SK-N-DZ (cell line): ENCODE measurements around the gene VPS51. TPM values are rescaled to one million over a fixed set of nuclear protein-coding genes. Genes with fewer than 3 reads are reported as not detected.

Source experiments
- DNase-seq: peaks from one replicate; pipeline ENCODE4 v3.0.0-alpha.2; 2015; ENCODE audit warnings: low spot score
- polyA plus RNA-seq, 2 experiments: library from polyadenylated mRNA; depleted of rRNA; stranded (reverse); fragments of >200 nt; gene quantifications; 2 replicates each; pipeline ENCODE4 v1.2.3, GENCODE V29; 2014

Gene VPS51
- 159 and 188 TPM in 2 replicates for polyA plus RNA-seq (2014; cell fraction: cytosol; rRNA removed)
- 294 and 409 TPM in 2 replicates for polyA plus RNA-seq (2014; cell fraction: nucleus; rRNA removed)

GRCh38 chr11:65095974-65096806 lies at the start of gene VPS51:
TSS of gene VPS51 (plus strand) at chr11:65096214. CDS start at chr11:65096251, 37 bp downstream.
- DNase-seq, result peak; percentile 93

GRCh38 chr11:65047581-65048422 lies 48.2 kb upstream of the VPS51 start:
- DNase-seq, result no peak

GRCh38 chr11:65051398-65051858 lies 44.6 kb upstream of the VPS51 start:
- no peak for DNase-seq

DNA sequence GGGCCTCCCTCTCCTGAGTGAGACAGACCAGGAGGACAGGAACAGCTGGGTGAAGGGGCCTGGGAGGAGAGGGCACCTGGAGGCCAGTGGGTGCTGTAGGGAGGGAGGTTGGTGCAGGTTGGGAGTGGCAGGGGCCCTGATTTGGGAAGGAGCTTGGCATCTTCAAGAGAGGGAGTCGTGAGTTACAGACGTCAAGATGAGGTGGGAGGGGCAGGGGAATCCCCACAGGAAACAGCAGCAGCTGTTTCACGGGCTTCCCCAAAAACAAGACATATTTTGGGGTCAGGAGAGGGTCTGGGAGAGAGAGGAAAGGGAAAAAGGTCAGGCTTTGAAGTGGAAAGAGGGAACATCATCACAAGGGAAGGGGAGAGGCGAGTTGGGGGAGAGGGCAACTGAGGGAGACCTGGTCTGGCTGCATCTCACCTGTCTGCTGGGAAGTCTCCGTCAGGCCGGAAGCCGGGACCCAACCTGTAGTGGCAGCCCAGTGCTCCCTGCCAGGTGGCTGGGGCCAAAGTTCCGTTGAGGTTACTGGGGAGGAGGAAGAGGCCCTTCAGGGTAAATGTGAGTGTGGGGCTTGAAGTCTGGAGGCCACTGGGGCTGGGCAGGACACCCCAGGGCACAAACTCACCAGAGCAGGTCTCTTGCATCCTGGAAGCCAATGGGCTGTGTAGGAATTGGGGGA lies 42.0 kb upstream of the VPS51 start:
- DNase-seq, result no peak

- DNase-seq, result no peak
Observed at GRCh38 chr11:65055538-65055937, 40.5 kb upstream of the VPS51 start.

GRCh38 chr11:65056999-65057398 lies 39.0 kb upstream of the VPS51 start:
- DNase-seq, result no peak

- no peak for DNase-seq
Observed at GRCh38 chr11:65057526-65057925, 38.5 kb upstream of the VPS51 start.

DNA sequence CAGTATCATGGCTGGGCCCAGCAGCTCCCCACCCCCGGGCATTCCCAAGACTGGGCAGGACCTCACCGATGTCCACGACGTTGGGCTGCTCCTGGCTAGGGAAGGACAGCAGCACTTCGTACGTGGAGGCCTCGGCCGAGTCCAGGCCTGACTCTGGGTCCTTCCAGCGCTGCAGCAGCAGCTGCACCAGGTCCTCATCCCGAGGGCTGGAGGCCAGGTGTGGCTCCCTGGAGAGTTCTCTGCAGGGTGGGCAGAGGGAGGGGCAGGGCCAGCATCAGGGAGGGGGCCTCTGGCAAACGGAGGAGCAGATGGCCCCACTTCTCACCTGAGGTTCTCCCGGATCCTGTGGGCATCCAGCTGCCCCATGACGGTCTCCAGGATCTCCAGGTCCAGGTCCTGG lies 38.0 kb upstream of the VPS51 start:
- no peak for DNase-seq

- no peak for DNase-seq
Observed at GRCh38 chr11:65058419-65059054, 37.5 kb upstream of the VPS51 start, which contains the start of gene NAALADL1. TSS of gene NAALADL1 (minus strand) at chr11:65058553. CDS start at chr11:65058521, 32 bp downstream.

GRCh38 chr11:65059523-65059922 lies 36.5 kb upstream of the VPS51 start:
- DNase-seq, result no peak

DNA sequence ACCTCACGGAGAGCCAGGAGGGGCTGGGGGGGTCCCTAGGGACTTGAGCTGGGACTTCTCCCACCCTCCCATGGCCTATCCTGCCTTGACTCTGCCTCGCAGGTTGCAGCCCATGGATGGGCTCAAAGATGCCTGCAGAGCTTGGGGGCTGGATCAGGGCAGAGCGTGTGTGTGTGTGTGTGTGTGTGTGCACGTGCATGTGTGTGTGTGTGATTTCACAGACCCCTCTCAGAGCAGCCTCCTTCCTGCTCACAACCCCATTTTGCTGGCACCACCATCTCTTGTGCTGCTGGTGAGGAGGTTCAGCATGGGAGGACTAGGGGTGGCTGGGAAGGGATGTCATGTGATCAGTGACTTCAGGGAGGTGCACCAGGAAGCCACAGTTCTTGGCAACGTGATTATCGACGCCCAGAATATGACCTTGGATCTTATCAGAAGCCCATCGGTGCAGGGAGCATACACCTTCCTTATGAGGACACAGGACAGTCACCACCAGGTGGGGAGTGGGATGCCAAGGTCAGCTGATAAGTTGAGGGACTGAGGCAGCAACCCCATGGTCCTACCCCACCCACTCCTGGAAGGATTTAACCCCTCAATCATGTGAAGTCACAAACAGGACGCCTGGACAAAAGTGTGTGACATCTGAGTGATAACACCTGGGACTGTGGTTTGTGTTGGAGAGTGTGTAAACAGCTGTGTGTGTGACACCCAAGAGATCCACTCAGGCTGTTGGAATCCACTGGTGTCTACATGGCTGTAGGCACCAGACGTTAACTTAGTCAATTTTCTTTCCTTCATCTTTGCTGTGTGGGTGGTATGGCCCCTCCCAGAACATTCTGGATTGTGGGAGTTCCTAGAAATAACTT lies 35.8 kb upstream of the VPS51 start:
- DNase-seq, result no peak

DNA sequence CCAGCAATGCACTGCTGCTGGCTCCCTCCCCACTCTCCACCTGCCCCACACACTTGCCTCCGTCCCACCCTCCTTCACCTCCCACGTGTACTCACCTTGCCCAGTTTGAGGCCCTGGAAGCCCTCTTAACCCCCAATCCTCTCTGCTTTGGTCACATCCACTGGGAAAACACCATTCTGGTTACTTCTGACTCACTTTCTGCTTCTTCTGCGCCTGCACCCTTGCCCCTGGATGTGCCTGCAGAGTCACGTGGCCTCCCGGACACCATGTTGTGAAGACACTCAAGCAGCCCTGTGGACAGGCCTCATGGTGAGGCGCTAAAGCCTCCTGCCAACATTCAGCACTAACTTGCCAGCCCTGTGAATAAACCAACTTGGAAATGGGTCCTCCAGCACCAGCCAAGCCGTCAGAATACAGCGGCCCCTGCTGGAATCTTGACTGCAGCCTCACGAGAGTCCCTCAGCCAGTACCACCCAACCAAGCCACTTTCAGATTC lies 35.1 kb upstream of the VPS51 start:
- no peak for DNase-seq

DNA sequence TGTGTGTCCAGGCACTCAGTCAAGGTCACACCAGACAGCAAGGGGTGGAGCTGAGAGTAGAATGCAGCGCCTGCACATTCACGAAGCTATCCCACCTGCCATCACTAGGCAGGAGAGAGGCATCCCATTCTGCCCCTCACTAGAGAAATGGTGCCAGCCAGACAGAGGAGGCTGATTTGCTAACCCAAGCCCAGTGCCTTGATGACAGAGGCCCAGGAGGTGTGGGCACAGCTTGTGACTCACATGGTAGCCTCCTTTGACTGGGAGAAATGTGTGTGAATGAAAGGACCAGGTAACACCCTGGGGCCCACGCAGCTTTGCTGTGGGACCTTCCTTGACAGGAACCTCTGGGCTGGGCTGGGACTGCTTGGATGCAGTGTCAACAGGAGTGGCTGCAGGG lies 32.5 kb upstream of the VPS51 start:
- no peak for DNase-seq

- DNase-seq, result peak; percentile 82
Observed at GRCh38 chr11:65064847-65065240, 31.2 kb upstream of the VPS51 start.

DNA sequence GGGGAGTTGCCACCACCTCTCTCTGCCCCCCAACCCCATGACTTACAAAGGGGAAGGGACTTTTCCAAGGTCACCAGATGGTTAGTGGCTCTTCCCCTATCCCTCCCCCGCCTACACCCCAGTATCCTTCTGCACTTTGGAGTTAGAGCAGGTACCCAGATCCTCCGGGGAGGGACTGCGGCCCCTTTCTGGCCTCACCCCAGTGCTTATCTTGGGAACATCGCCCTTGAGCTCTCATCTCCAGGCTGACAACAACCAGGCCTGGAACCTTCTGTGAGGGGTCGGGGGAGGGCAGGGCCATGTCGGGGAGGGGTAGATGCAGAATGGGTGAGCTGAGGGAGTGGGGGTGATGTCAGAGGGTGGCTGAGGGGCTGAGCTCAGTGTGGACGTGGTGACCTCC lies 30.2 kb upstream of the VPS51 start:
- DNase-seq, result peak; percentile 77

DNA sequence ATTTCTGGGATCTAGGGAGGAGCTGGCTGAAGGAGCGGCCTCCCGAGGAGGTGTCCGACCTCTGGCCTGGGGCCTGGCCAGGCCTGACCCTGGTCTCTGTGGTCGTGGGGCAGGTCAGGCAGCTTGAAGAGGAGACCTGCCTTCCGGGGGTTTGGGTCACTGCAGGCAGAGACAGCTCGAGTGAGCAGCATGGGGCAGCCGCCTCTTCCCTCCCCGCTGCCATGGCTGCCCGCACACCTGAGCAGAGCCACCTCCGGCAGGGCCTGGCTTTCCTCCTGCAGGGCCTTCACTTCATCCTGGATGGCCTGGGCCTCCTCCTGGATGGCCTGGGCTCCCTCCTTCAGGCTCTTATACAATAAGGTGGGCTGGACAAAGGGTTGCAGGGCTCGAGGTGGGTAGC lies 29.7 kb upstream of the VPS51 start:
- DNase-seq, result no peak

- peak; percentile 51 for DNase-seq
Observed at GRCh38 chr11:65066805-65067291, 29.2 kb upstream of the VPS51 start.

DNA sequence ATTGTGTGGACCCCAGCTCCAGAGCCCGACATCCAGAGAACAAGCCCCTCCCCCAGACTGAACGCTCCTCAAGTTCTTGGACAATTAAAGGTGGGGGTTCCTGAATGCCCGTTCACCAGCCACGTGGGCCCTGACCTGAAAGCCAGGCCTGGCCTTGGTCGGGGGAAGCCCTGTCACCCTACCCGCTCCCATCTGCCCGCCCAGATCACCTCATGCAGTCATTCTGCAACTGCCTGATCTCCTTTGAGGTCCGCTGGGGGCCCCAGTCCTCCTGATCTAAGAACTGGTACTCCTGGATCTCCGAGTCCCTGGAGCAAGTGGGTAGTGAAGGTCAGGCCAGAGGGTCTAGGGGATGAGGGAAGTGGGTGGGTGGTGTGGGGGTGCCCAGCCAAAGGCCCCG lies 28.6 kb upstream of the VPS51 start:
- DNase-seq, result no peak

- DNase-seq, result no peak
Observed at GRCh38 chr11:65069217-65069616, 26.8 kb upstream of the VPS51 start.
